Measurements from ENCODE around the gene MAPK8IP2. TPM values are rescaled to one million over a fixed set of nuclear protein-coding genes. Genes with fewer than 3 reads are reported as not detected.

The MAPK8IP2 gene
- total RNA-seq (ENCODE audit: low replicate concordance) = 0.74 TPM in 1 of 2 replicates, not detected in the other

- peaks cover 21% of the 10 kb centered on the region for H4K20me1 ChIP-seq (ENCODE audit: low read depth)
- peaks cover 76% of the 10 kb centered on the region for H3K27me3 ChIP-seq
- Mint-ChIP-seq H3K27me3 (ENCODE audit: insufficient read depth, low read depth) (peaks cover 17% of the 10 kb centered on the region), H3K4me1 (peaks cover 19% of the 10 kb centered on the region), H3K36me3 (peaks cover 16% of the 10 kb centered on the region), H3K27ac (peak within 1 kb of the TSS; percentile 58), H3K9me3 (peaks cover 2% of the 10 kb centered on the region), H3K4me3 (peak within 1 kb of the TSS; percentile 89)
- peak within 1 kb of the TSS; percentile 39 for H3K4me3 ChIP-seq
- H3K36me3 ChIP-seq = no peaks in the 10 kb centered on the region
- H3K4me2 ChIP-seq = peak within 1 kb of the TSS; percentile 88
- peak; percentile 65 for DNase-seq (ENCODE audit: low spot score)
- H3K27ac ChIP-seq = no peak within 1 kb of the TSS
- no peaks in the 10 kb centered on the region for H3K79me2 ChIP-seq (ENCODE audit: low read depth)
- H3K9ac ChIP-seq = no peak within 1 kb of the TSS
- H3F3A ChIP-seq (ENCODE audit: low read depth) = no peaks in the 10 kb centered on the region
- no peak for TF ChIP-seq CTCF (IDR thresholded peaks at IDR 0.05)
- H3K4me1 ChIP-seq = peaks cover 4% of the 10 kb centered on the region
- no peak within 1 kb of the TSS for H2AFZ ChIP-seq (replicated peaks)
- H3K9me3 ChIP-seq (ENCODE audit: low read depth) = no peaks in the 10 kb centered on the region
These were observed at the start of gene MAPK8IP2 for GRCh38 chr22:50600538-50600937. TSS of gene MAPK8IP2 (plus strand) at chr22:50600793. CDS start at chr22:50600819, 26 bp downstream.

GRCh38 chr22:50551160-50551752 is 49.3 kb upstream of the MAPK8IP2 start:
- DNase-seq (ENCODE audit: low spot score) = no peak
- Mint-ChIP-seq H3K4me3 (no peak overlapping the region), H3K27me3 (ENCODE audit: insufficient read depth, low read depth) (peaks cover 3% of the 10 kb centered on the region), H3K4me1 (no peaks in the 10 kb centered on the region), H3K27ac (no peak overlapping the region), H3K36me3 (no peaks in the 10 kb centered on the region), H3K9me3 (no peaks in the 10 kb centered on the region)
- TF ChIP-seq CTCF (IDR thresholded peaks at IDR 0.05) = no peak
- no peak for TF ChIP-seq EZH2 (IDR thresholded peaks at IDR 0.05)
- no peak for TF ChIP-seq EZH2phosphoT487 (IDR thresholded peaks at IDR 0.05)
- Histone ChIP-seq H3K27ac (no peak overlapping the region), H3K4me1 (no peaks in the 10 kb centered on the region), H3K27me3 (no peaks in the 10 kb centered on the region), H3K79me2 (ENCODE audit: low read depth) (no peaks in the 10 kb centered on the region), H3K4me3 (no peak overlapping the region), H4K20me1 (ENCODE audit: low read depth) (no peaks in the 10 kb centered on the region), H2AFZ (replicated peaks) (no peak overlapping the region), H3K4me2 (no peak overlapping the region), H3F3A (ENCODE audit: low read depth) (no peaks in the 10 kb centered on the region), H3K36me3 (no peaks in the 10 kb centered on the region), H3K9me3 (ENCODE audit: low read depth) (no peaks in the 10 kb centered on the region), H3K9ac (no peak overlapping the region)

GRCh38 chr22:50553310-50553709 is 47.3 kb upstream of the MAPK8IP2 start:
- no peak overlapping the region for H2AFZ ChIP-seq (replicated peaks)
- Mint-ChIP-seq H3K9me3 (no peaks in the 10 kb centered on the region), H3K27me3 (ENCODE audit: insufficient read depth, low read depth) (peaks cover 6% of the 10 kb centered on the region), H3K36me3 (no peaks in the 10 kb centered on the region), H3K4me3 (no peak overlapping the region), H3K4me1 (no peaks in the 10 kb centered on the region), H3K27ac (no peak overlapping the region)
- no peaks in the 10 kb centered on the region for H3K36me3 ChIP-seq
- no peak overlapping the region for H3K27ac ChIP-seq
- no peak overlapping the region for H3K4me2 ChIP-seq
- no peaks in the 10 kb centered on the region for H3K79me2 ChIP-seq (ENCODE audit: low read depth)
- H3K9ac ChIP-seq = no peak overlapping the region
- no peak for DNase-seq (ENCODE audit: low spot score)
- TF ChIP-seq EZH2phosphoT487 (IDR thresholded peaks at IDR 0.05) = no peak
- TF ChIP-seq EZH2 (IDR thresholded peaks at IDR 0.05) = no peak
- TF ChIP-seq CTCF (IDR thresholded peaks at IDR 0.05) = no peak
- no peaks in the 10 kb centered on the region for H3K27me3 ChIP-seq
- no peaks in the 10 kb centered on the region for H3F3A ChIP-seq (ENCODE audit: low read depth)
- H3K4me3 ChIP-seq = no peak overlapping the region
- no peaks in the 10 kb centered on the region for H3K4me1 ChIP-seq
- H4K20me1 ChIP-seq (ENCODE audit: low read depth) = no peaks in the 10 kb centered on the region
- no peaks in the 10 kb centered on the region for H3K9me3 ChIP-seq (ENCODE audit: low read depth)
